HAP-1 (cell line): Measurements from ENCODE around the gene COPB2.
A peak's percentile ranks its signal among the peaks of the same experiment; 100 is the strongest.
"Not testable (repeated sequence)": the region's sequence is repeated elsewhere in the genome, so short reads cannot be mapped to it uniquely, and the experiment has no call there.

ENCODE experiments used
- DNase-seq, 2 experiments: peaks; one replicate each; pipeline ENCODE4 v3.0.0-alpha.2; 2016 to 2020; ENCODE audit warnings: low spot score in 2 of 2
- H3K27me3 ChIP-seq: fragments of 250-450 bp; sonication (Bioruptor Pico); 2 replicates; pipeline ENCODE4 v1.5.1; 2020; ENCODE audit warnings: low read depth, mild to moderate bottlenecking, moderate library complexity
- H3K36me3 ChIP-seq: fragments of 250-450 bp; sonication (Bioruptor Pico); replicated peaks from 2 replicates; pipeline ENCODE4 v1.5.1; 2020; ENCODE audit warnings: mild to moderate bottlenecking
- H3K4me1 ChIP-seq: fragments of 250-450 bp; sonication (Bioruptor Pico); 2 replicates; pipeline ENCODE4 v1.5.1; 2020; ENCODE audit warnings: mild to moderate bottlenecking
- H3K4me3 ChIP-seq: fragments of 250-450 bp; sonication (Bioruptor Pico); 2 replicates; pipeline ENCODE4 v1.5.1; 2020; ENCODE audit warnings: mild to moderate bottlenecking, moderate library complexity
- H3K9me3 ChIP-seq: fragments of 250-450 bp; sonication (Bioruptor Pico); 2 replicates; pipeline ENCODE4 v1.5.1; 2020; ENCODE audit warnings: mild to moderate bottlenecking, moderate library complexity
- in situ Hi-C: fragments of 300-500 bp; cut with MboI; formaldehyde crosslinking; loops from 3 replicates; pipeline ENCODE4 v1.14.3; 2020; ENCODE audit warnings: low sequenced_read_pairs, inconsistent platforms, mixed read lengths

COPB2 gene

DNA sequence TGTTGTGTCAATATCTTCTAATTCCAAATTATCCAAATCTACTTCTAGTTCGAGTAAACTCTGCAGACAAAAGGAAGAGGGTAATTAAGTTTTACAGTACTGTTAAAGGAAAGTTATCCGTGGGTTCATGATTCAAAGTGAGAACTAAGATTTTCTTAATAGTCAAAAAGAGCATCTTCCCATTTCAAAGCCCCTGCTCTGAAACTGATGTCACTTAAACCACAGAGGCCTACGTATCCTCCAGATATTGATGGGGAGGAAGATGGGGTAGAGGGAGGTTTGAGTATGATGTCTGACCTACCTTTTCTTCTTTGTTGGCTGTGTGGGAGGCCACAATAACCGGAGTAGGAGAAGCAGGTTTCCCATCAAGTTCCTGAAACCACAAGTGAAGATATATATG, 31.5 kb downstream of the COPB2 start:
- Histone ChIP-seq H3K36me3 (peaks cover 94% of the 10 kb centered on the region), H3K27me3 (no peaks in the 10 kb centered on the region), H3K9me3 (no peaks in the 10 kb centered on the region), H3K4me1 (no peaks in the 10 kb centered on the region; the same call in 1 of the 2 replicates), H3K4me3 (no peak overlapping the region)
- in situ Hi-C loops, result no loop called here
- no peak for DNase-seq

DNA sequence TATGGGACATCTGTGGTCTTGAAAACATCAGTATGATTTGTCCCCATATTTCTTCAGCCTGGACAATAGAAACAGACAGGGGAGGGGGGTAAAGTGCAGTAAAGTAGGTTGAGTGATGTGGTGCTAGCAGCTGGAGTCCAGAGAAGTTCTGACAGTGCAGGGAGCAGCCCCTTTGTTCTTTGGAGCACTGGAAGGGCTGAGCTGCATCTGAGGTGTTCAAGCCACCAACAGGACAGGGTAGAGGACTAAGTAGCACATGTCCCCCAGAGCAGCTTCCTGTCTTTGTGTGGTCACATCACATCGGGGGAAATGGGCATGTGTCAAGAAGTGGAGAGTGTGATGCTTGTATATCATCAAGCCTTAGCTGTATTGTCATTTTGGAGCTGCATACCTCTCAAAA, 33.6 kb downstream of the COPB2 start:
- Histone ChIP-seq H3K9me3 (no peaks in the 10 kb centered on the region), H3K4me3 (no peak overlapping the region), H3K36me3 (peaks cover 83% of the 10 kb centered on the region), H3K4me1 (no peaks in the 10 kb centered on the region; the same call in 1 of the 2 replicates), H3K27me3 (no peaks in the 10 kb centered on the region)
- DNase-seq, result no peak
- in situ Hi-C loops, result no loop called here

- no peak for DNase-seq
Measured at GRCh38 chr3:139355476-139355875, 34.0 kb downstream of the COPB2 start.

DNA sequence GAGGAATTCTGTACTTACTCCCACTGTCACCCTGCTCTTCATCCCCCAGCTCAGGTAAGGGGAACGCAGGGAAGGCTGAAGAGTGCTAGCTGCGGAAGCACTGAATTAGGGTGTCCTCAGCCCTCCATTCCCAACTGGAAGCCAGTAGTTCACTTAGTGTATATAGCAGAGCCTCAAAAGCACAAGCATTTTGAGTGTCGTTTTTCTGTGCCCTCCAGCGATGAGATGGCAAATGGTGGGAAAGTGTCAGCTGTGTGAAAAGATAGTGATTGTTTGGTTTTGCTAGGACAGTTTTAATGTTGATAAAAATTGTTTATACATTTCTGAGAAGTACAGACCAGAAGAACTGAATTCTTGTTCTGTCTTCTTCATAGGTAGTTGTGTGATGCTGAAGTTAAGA, 34.8 kb downstream of the COPB2 start:
- no peak for DNase-seq
- in situ Hi-C loops, result no loop called here
- Histone ChIP-seq H3K4me1 (no peaks in the 10 kb centered on the region; the same call in 1 of the 2 replicates), H3K9me3 (no peaks in the 10 kb centered on the region), H3K27me3 (no peaks in the 10 kb centered on the region), H3K4me3 (no peak overlapping the region), H3K36me3 (peaks cover 77% of the 10 kb centered on the region)

More at GRCh38 chr3:139355476-139355875, 34.0 kb downstream of the COPB2 start:
- Histone ChIP-seq H3K36me3 (peaks cover 83% of the 10 kb centered on the region), H3K4me1 (no peaks in the 10 kb centered on the region; the same call in 1 of the 2 replicates), H3K27me3 (no peaks in the 10 kb centered on the region), H3K9me3 (no peaks in the 10 kb centered on the region), H3K4me3 (no peak overlapping the region)
- in situ Hi-C loops, result no loop called here

DNA sequence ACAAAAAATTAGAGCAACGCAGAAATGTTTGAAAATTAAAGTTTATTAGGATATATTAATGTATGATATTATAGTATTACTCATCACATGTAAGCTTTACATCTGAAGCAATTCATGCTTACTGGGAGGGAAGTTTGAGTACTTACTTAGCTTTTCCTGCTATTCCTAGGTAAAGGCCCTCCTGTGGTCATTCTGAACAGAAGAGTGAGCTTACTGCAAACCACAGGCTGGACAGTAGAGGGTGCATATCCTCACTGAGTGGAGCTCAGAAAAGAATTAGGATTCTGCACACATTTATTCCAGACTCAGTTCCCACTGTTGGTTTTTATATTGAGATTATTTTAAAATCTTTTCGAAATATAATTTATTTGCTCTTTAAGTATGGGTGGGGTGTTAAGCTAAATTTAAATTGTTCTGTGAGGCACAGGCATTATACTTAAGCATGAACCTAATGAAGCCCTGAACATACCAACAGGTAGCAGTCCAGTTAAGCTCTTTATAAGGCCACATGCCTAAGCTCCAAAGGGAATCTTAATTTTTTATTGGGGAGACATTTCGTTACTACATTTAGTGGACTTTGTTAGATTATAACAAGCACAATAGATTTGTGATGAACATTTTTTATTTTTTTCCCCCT, 35.4 kb downstream of the COPB2 start:
- Histone ChIP-seq H3K4me1 (no peaks in the 10 kb centered on the region), H3K4me3 (no peak overlapping the region), H3K36me3 (peaks cover 75% of the 10 kb centered on the region), H3K9me3 (no peaks in the 10 kb centered on the region), H3K27me3 (no peaks in the 10 kb centered on the region)
- in situ Hi-C loops, result no loop called here
- DNase-seq, result peak; percentile 46 to 67

- Histone ChIP-seq H3K4me1 (peaks cover 5% of the 10 kb centered on the region), H3K36me3 (peaks cover 41% of the 10 kb centered on the region), H3K9me3 (no peaks in the 10 kb centered on the region), H3K4me3 (no peak overlapping the region), H3K27me3 (no peaks in the 10 kb centered on the region)
- no peak for DNase-seq
- in situ Hi-C loops, result no loop called here
Measured at GRCh38 chr3:139346771-139347170, 42.7 kb downstream of the COPB2 start.

GRCh38 chr3:139343895-139344856, 45.3 kb downstream of the COPB2 start, which contains the start of gene MRPS22:
Gene MRPS22, plus strand, starts transcription at chr3:139344020. Its CDS starts 7 bp downstream, at chr3:139344027.
- in situ Hi-C loops, result no loop called here

DNA sequence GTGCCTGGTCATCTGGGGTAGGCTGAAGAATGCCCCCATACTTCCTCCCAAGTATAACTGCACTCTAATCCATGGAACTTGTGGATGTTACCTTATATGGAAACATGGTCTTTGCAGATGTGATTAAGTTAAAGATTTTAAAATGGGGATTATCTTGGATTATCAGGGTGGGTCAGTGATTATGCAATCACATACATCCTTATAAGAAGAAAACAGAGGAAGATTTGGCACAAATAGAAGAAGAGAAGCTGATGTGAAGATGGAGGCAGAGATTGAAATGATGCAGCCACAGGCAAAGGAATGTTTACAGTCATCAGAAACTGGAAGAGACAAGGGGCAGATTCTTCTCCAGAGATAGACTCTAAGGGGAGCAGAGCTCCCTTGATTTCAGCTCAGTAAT, 47.4 kb downstream of the COPB2 start:
- Histone ChIP-seq H3K4me3 (no peak overlapping the region), H3K27me3 (0 out of 2 replicates have a peak, but pooled peaks cover 3% of the 10 kb centered on the region), H3K9me3 (no peaks in the 10 kb centered on the region), H3K4me1 (peaks cover 5% of the 10 kb centered on the region), H3K36me3 (peaks cover 7% of the 10 kb centered on the region)
- no peak for DNase-seq
- in situ Hi-C loops, result no loop called here

More at GRCh38 chr3:139343895-139344856, 45.3 kb downstream of the COPB2 start, which contains the start of gene MRPS22:
- peak; percentile 82 to 86 for DNase-seq
- H3K36me3 ChIP-seq, result peaks cover 25% of the 10 kb centered on the region
- H3K27me3 ChIP-seq, result no peaks in the 10 kb centered on the region
- H3K4me1 ChIP-seq, result peaks cover 5% of the 10 kb centered on the region
- no peaks in the 10 kb centered on the region for H3K9me3 ChIP-seq
- H3K4me3 ChIP-seq, result peak within 1 kb of the TSS; percentile 80

DNA sequence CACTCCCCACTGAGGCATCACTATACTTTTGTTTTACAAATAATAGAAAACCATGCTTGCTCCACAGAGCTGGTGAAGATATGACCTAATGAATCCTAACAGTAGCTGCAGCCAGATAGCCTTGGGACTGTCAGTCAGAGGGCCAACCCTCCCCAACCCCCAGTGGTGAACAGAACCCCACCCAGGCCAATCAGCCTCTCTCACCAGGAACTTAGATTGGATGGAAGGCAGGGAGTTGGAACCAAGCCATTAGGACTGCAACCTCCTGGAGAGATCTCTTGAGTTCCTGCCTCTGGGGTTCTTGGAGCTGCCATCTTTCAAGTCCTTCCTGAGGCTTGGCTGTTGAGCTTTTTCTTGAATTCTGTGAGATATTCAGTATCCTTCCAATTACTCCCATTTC, 48.7 kb downstream of the COPB2 start:
- no peak for DNase-seq
- in situ Hi-C loops, result no loop called here
- 0 out of 2 replicates have a peak, but pooled peaks cover 3% of the 10 kb centered on the region for H3K27me3 ChIP-seq
- no peaks in the 10 kb centered on the region for H3K36me3 ChIP-seq
- H3K9me3 ChIP-seq, result no peaks in the 10 kb centered on the region
- H3K4me1 ChIP-seq, result peaks cover 5% of the 10 kb centered on the region
- H3K4me3 ChIP-seq, result no peak overlapping the region

DNA sequence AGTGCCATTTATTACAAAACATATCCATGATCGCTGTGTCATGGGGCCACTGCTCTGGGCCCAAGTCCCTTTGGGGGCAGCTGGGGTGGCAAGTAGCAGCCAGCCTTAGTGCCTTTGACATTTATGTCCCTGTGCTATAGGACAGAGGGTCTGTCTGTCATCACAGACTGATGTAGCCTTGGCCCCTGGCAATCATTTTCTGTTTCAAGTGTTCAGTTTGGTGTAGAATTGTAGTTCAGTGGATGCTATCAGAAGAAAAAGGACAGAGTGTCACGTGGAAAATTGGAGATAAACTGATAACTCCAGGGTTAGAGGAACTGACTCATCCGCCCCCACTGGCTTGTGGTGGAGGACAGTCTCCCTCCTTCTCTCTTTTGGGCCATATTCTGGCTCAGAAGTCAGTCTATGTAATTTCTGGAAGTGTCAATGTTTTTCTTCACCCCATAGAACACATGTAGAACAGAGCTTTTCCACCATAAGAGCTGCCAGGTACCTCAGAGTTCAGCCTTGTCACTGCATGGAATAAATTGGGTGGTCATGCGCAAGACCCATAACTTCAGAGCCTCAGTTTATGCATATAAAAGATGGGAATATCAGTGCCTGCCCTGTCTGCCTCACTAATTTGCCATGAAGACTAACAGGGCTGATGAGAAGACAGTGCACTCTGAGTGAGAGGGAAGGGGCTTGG, 50.1 kb downstream of the COPB2 start:
- no peaks in the 10 kb centered on the region for H3K9me3 ChIP-seq
- DNase-seq, result no peak

DNA sequence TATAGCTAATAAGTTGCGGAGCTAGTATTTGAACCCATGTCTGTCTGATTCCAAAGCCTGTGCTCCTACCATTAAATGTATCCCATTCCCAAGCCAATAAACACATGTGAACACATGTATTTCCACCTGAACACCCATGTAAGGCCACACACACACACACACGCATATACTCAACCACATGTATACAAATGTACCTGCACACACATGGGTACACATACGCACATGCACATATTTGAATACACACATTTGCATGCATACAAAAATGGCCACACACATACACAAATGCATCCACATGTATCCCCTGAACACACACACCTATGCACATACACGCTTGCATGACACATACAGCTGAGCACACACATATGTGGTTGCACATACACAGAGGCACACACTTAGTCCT, 51.0 kb downstream of the COPB2 start:
- Histone ChIP-seq H3K36me3 (no peaks in the 10 kb centered on the region), H3K4me1 (peaks cover 5% of the 10 kb centered on the region), H3K4me3 (no peak overlapping the region), H3K9me3 (no peaks in the 10 kb centered on the region), H3K27me3 (0 out of 2 replicates have a peak, but pooled peaks cover 3% of the 10 kb centered on the region)
- in situ Hi-C loops, result no loop called here
- DNase-seq, result no peak

More for the DNA sequence above, 50.1 kb downstream of the COPB2 start:
- Histone ChIP-seq H3K27me3 (0 out of 2 replicates have a peak, but pooled peaks cover 3% of the 10 kb centered on the region), H3K36me3 (no peaks in the 10 kb centered on the region), H3K4me1 (peaks cover 5% of the 10 kb centered on the region), H3K4me3 (no peak overlapping the region)
- in situ Hi-C loops, result no loop called here

GRCh38 chr3:139334675-139335074, 54.8 kb downstream of the COPB2 start:
- in situ Hi-C loops, H3K36me3 ChIP-seq, H3K4me1 ChIP-seq, H3K9me3 ChIP-seq, H3K4me3 ChIP-seq, DNase-seq: not testable (repeated sequence)
- peaks cover 13% of the 10 kb centered on the region for H3K27me3 ChIP-seq

DNA sequence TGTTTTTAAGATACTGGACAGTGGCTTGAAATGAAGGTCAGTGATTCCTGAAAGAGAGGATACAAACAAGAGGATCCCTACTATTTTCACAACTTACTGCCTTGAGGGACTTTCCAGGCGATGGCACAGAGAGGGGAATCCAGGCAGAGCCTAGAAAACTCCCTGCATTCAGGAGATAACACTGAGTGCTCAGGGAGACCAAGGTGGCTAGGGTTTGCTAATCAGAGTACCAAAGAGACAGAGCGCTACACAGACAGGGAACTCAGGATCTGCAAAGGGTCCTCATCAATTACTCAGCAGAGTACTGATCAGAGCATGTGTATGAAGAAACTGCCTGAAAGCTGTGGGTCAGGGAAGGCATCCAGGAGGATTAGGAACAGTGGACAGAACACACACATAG, 57.4 kb downstream of the COPB2 start:
- in situ Hi-C loops, result no loop called here
- H3K9me3 ChIP-seq, result no peaks in the 10 kb centered on the region
- H3K36me3 ChIP-seq, result no peaks in the 10 kb centered on the region
- H3K27me3 ChIP-seq, result peaks cover 11% of the 10 kb centered on the region
- H3K4me1 ChIP-seq, result no peaks in the 10 kb centered on the region
- no peak for DNase-seq
- H3K4me3 ChIP-seq, result no peak overlapping the region
